Measurements from ENCODE around the gene OR4M1.
"Not testable (repeated sequence)": the region's sequence is repeated elsewhere in the genome, so short reads cannot be mapped to it uniquely, and the experiment has no call there.

Gene OR4M1

GRCh38 chr14:19821016-19821415, 47.7 kb downstream of the OR4M1 start:
- in situ Hi-C loops (cut with MboI; ENCODE audit: low sequenced_read_pairs) = not testable (repeated sequence)

- in situ Hi-C loops (cut with MboI; ENCODE audit: low sequenced_read_pairs) = no loop called here
Measured at GRCh38 chr14:19823178-19823577, 49.9 kb downstream of the OR4M1 start.

- in situ Hi-C loops (cut with MboI; ENCODE audit: low sequenced_read_pairs) = no loop called here
Measured at GRCh38 chr14:19823765-19824164, 50.5 kb downstream of the OR4M1 start.

GRCh38 chr14:19827626-19828244, 54.4 kb downstream of the OR4M1 start:
- in situ Hi-C loops (cut with MboI; ENCODE audit: low sequenced_read_pairs) = not testable (repeated sequence)

GRCh38 chr14:19828314-19828713, 55.0 kb downstream of the OR4M1 start:
- in situ Hi-C loops (cut with MboI; ENCODE audit: low sequenced_read_pairs) = no loop called here

Data from hTERT RPE-1 (cell line).